ENCODE measurements around the gene BICC1. TPM values are rescaled to one million over a fixed set of nuclear protein-coding genes. Genes with fewer than 3 reads are reported as not detected.

BICC1 gene
- total and polyA plus RNA-seq, 2 experiments from 2014 or later, result 5.8 to 20.4 TPM

GRCh38 chr10:58704226-58704625 is 191.6 kb downstream of the BICC1 start:
- H3K4me2 ChIP-seq, result no peak overlapping the region
- no peak for TF ChIP-seq EZH2 (IDR thresholded peaks at IDR 0.05; ENCODE audit: borderline replicate concordance)
- no peak for TF ChIP-seq EZH2phosphoT487 (IDR thresholded peaks at IDR 0.05; ENCODE audit: low read depth, severe bottlenecking, unreplicated experiment)
- TF ChIP-seq, protein P1, sequence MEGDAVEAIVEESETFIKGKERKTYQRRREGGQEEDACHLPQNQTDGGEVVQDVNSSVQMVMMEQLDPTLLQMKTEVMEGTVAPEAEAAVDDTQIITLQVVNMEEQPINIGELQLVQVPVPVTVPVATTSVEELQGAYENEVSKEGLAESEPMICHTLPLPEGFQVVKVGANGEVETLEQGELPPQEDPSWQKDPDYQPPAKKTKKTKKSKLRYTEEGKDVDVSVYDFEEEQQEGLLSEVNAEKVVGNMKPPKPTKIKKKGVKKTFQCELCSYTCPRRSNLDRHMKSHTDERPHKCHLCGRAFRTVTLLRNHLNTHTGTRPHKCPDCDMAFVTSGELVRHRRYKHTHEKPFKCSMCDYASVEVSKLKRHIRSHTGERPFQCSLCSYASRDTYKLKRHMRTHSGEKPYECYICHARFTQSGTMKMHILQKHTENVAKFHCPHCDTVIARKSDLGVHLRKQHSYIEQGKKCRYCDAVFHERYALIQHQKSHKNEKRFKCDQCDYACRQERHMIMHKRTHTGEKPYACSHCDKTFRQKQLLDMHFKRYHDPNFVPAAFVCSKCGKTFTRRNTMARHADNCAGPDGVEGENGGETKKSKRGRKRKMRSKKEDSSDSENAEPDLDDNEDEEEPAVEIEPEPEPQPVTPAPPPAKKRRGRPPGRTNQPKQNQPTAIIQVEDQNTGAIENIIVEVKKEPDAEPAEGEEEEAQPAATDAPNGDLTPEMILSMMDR (IDR thresholded peaks at IDR 0.05; ENCODE audit: poor library complexity), result no peak

DNA sequence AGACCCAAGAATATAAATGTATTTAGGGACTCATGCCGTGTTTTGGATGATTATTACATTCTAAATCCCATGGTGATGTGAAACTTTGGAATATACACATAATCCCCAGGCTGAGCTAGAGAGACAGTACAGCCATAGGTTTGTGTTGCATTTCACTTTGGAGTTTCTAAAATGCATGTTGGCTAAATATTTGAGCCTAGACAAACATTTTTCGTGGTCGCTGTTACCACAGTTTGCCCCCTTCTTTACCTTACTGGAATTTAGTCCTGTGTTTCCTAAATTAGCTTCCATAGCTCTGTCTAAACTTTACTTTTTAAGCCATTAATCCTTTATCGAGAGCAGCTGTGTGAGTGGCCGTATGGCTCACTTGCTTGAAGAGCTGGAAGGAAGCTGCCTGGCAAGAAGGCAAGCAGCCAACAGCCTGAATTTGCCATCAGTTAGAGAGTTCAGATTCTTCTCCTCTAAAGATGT is 192.0 kb downstream of the BICC1 start:
- no peak for TF ChIP-seq EZH2 (IDR thresholded peaks at IDR 0.05; ENCODE audit: borderline replicate concordance)
- TF ChIP-seq, protein P1 (IDR thresholded peaks at IDR 0.05; ENCODE audit: poor library complexity), result no peak
- no peak for TF ChIP-seq EZH2phosphoT487 (IDR thresholded peaks at IDR 0.05; ENCODE audit: low read depth, severe bottlenecking, unreplicated experiment)
- no peak overlapping the region for H3K4me2 ChIP-seq
- no peaks in the 10 kb centered on the region for H3K27me3 ChIP-seq
- no peak overlapping the region for H3K27ac ChIP-seq
- no peaks in the 10 kb centered on the region for H4K20me1 ChIP-seq (ENCODE audit: insufficient read depth, poor library complexity, severe bottlenecking)
- DNase-seq (ENCODE audit: low spot score), result no peak
- H3K36me3 ChIP-seq (replicated peaks; ENCODE audit: insufficient read depth, low read depth), result no peaks in the 10 kb centered on the region
- H3K9me2 ChIP-seq (replicated peaks; ENCODE audit: insufficient read depth), result no peaks in the 10 kb centered on the region
- no peak overlapping the region for H3K4me3 ChIP-seq
- no peaks in the 10 kb centered on the region for H3K79me2 ChIP-seq
- no peaks in the 10 kb centered on the region for H3K9me3 ChIP-seq (ENCODE audit: low read depth)
- H3K4me1 ChIP-seq (ENCODE audit: insufficient read depth), result no peaks in the 10 kb centered on the region
- WGBS (ENCODE audit: low lambda C conversion rate, missing lambda C conversion rate), result 41% methylated on average over 5 of the region's 5 CpGs
- H2AFZ ChIP-seq, result no peak overlapping the region

More at GRCh38 chr10:58704226-58704625, 191.6 kb downstream of the BICC1 start:
- no peak overlapping the region for H2AFZ ChIP-seq
- no peaks in the 10 kb centered on the region for H4K20me1 ChIP-seq (ENCODE audit: insufficient read depth, poor library complexity, severe bottlenecking)
- WGBS (ENCODE audit: low lambda C conversion rate, missing lambda C conversion rate), result 97% methylated on average over 1 of the region's 1 CpG
- H3K36me3 ChIP-seq (replicated peaks; ENCODE audit: insufficient read depth, low read depth), result no peaks in the 10 kb centered on the region
- no peak overlapping the region for H3K4me3 ChIP-seq
- H3K79me2 ChIP-seq, result no peaks in the 10 kb centered on the region
- H3K9me2 ChIP-seq (replicated peaks; ENCODE audit: insufficient read depth), result no peaks in the 10 kb centered on the region
- no peak overlapping the region for H3K27ac ChIP-seq
- H3K4me1 ChIP-seq (ENCODE audit: insufficient read depth), result no peaks in the 10 kb centered on the region
- H3K27me3 ChIP-seq, result no peaks in the 10 kb centered on the region
- H3K9me3 ChIP-seq (ENCODE audit: low read depth), result no peaks in the 10 kb centered on the region
- DNase-seq (ENCODE audit: low spot score), result no peak

DNA sequence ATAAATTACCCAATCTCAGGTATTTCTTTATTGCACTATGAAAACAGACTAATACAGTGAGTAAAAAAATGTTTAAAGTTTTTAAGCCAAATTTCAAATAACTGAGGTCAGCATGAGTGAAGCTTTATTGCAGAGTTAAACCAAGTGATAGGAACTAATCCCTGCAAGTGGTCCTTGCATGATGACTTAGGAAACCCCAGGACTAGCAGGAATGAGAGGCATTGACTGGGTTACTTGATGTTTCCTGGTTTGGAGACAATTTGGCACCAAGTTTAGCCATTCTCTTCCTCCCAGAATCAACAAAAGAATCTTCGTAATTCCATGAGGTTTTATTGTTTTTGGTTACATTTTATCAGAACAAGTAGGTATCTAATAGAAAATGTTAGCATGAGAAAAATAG is 194.2 kb downstream of the BICC1 start:
- Histone ChIP-seq H3K27me3 (no peaks in the 10 kb centered on the region), H4K20me1 (ENCODE audit: insufficient read depth, poor library complexity, severe bottlenecking) (no peaks in the 10 kb centered on the region), H3K36me3 (replicated peaks; ENCODE audit: insufficient read depth, low read depth) (no peaks in the 10 kb centered on the region), H3K4me1 (ENCODE audit: insufficient read depth) (no peaks in the 10 kb centered on the region), H3K9me2 (replicated peaks; ENCODE audit: insufficient read depth) (no peaks in the 10 kb centered on the region), H3K4me3 (no peak overlapping the region), H3K27ac (no peak overlapping the region), H3K4me2 (no peak overlapping the region), H3K79me2 (no peaks in the 10 kb centered on the region), H2AFZ (no peak overlapping the region), H3K9me3 (ENCODE audit: low read depth) (no peaks in the 10 kb centered on the region)
- DNase-seq (ENCODE audit: low spot score), result no peak
- 78% methylated on average over 1 of the region's 1 CpG for WGBS (ENCODE audit: low lambda C conversion rate, missing lambda C conversion rate)
- TF ChIP-seq EZH2 (IDR thresholded peaks at IDR 0.05; ENCODE audit: borderline replicate concordance) (no peak), EZH2phosphoT487 (IDR thresholded peaks at IDR 0.05; ENCODE audit: low read depth, severe bottlenecking, unreplicated experiment) (no peak)
- TF ChIP-seq, protein P1 (IDR thresholded peaks at IDR 0.05; ENCODE audit: poor library complexity), result no peak

- DNase-seq (ENCODE audit: low spot score), result no peak
- no peaks in the 10 kb centered on the region for H3K36me3 ChIP-seq (replicated peaks; ENCODE audit: insufficient read depth, low read depth)
- no peaks in the 10 kb centered on the region for H3K9me3 ChIP-seq (ENCODE audit: low read depth)
- H3K9me2 ChIP-seq (replicated peaks; ENCODE audit: insufficient read depth), result no peaks in the 10 kb centered on the region
- no peak overlapping the region for H3K27ac ChIP-seq
- no peak overlapping the region for H2AFZ ChIP-seq
- 87% methylated on average over 3 of the region's 3 CpGs for WGBS (ENCODE audit: low lambda C conversion rate, missing lambda C conversion rate)
- no peaks in the 10 kb centered on the region for H4K20me1 ChIP-seq (ENCODE audit: insufficient read depth, poor library complexity, severe bottlenecking)
- TF ChIP-seq, protein P1 (IDR thresholded peaks at IDR 0.05; ENCODE audit: poor library complexity), result no peak
- no peak for TF ChIP-seq EZH2 (IDR thresholded peaks at IDR 0.05; ENCODE audit: borderline replicate concordance)
- no peak for TF ChIP-seq EZH2phosphoT487 (IDR thresholded peaks at IDR 0.05; ENCODE audit: low read depth, severe bottlenecking, unreplicated experiment)
- no peaks in the 10 kb centered on the region for H3K4me1 ChIP-seq (ENCODE audit: insufficient read depth)
- H3K27me3 ChIP-seq, result no peaks in the 10 kb centered on the region
- no peak overlapping the region for H3K4me3 ChIP-seq
- no peak overlapping the region for H3K4me2 ChIP-seq
- H3K79me2 ChIP-seq, result no peaks in the 10 kb centered on the region
These were observed 199.5 kb downstream of the BICC1 start for GRCh38 chr10:58712141-58712540.
